ENCODE measurements around the gene MTERF4. TPM values are rescaled to one million over a fixed set of nuclear protein-coding genes. Genes with fewer than 3 reads are reported as not detected.

Gene MTERF4
- polyA plus RNA-seq, 1 experiment = 32.0 TPM

DNA sequence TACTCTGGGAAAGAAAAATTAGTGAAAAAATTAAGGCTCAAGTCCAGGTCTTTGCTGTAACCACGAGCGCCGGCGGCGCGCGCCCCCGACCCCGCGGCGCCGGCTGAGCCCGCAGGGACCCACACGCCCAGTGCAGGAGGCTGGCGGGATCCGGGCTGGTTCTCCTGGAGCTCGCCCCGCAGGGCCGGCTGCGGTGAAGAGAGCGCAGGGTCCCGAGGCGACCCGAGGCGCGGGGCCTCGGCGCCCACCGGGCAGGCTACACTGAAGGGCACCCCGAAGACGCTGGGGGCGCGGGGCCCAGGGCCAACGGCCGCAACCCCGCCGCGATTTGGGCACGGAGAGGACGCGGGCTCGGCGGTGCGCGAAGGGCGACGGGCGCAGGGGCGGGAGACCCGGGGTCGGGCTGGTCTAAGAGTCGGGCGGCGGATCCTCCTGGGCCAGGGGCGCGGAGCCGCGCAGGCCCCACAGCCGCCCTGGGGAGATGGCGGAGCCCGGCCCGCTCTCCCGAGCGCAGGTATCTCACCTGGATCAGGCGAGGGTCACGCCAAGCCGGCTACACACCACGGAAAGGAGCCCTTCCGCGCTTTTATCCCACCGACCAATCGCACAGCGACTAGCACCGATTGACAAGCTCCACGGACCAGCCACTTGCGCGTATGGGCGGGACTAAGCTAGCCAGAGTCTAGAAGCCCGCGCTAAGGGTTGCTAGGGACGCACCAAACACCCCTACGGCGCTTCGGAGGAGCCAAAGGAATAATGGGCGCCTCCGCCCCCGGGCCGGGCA lies 47.0 kb upstream of the MTERF4 start, which contains the start of gene PASK:
Gene PASK (minus strand): TSS at position 582 of the 784 bp plus-strand sequence. CDS start 6,440 bp downstream, outside the sequence.
- ChIA-PET POLR2A (interaction anchor here (0.7 kb wide), 1 partner anchor 228 kb away, joined by 3 read pairs; no protein-coding TSS in a partner anchor), CTCF (interaction anchor here (0.7 to 1.4 kb wide), 2 partner anchors 235 to 309 kb away, joined by 3 to 4 read pairs; no protein-coding TSS in a partner anchor)
- DNase-seq (ENCODE audit: low read depth) = peak; percentile 51
- H3K27me3 ChIP-seq (ENCODE audit: control insufficient read depth, insufficient read depth, low read length) = no peaks in the 10 kb centered on the region
- H3K4me3 ChIP-seq (ENCODE audit: low read depth, low read length) = peak within 1 kb of the TSS; percentile 66
- TF ChIP-seq, protein P1, sequence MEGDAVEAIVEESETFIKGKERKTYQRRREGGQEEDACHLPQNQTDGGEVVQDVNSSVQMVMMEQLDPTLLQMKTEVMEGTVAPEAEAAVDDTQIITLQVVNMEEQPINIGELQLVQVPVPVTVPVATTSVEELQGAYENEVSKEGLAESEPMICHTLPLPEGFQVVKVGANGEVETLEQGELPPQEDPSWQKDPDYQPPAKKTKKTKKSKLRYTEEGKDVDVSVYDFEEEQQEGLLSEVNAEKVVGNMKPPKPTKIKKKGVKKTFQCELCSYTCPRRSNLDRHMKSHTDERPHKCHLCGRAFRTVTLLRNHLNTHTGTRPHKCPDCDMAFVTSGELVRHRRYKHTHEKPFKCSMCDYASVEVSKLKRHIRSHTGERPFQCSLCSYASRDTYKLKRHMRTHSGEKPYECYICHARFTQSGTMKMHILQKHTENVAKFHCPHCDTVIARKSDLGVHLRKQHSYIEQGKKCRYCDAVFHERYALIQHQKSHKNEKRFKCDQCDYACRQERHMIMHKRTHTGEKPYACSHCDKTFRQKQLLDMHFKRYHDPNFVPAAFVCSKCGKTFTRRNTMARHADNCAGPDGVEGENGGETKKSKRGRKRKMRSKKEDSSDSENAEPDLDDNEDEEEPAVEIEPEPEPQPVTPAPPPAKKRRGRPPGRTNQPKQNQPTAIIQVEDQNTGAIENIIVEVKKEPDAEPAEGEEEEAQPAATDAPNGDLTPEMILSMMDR (IDR thresholded peaks at IDR 0.05; ENCODE audit: insufficient read depth, low read depth, low read length) = no peak
- no peaks in the 10 kb centered on the region; the same call in 1 of the 2 replicates for H3K36me3 ChIP-seq (ENCODE audit: control insufficient read depth, insufficient read depth, low read length)

DNA sequence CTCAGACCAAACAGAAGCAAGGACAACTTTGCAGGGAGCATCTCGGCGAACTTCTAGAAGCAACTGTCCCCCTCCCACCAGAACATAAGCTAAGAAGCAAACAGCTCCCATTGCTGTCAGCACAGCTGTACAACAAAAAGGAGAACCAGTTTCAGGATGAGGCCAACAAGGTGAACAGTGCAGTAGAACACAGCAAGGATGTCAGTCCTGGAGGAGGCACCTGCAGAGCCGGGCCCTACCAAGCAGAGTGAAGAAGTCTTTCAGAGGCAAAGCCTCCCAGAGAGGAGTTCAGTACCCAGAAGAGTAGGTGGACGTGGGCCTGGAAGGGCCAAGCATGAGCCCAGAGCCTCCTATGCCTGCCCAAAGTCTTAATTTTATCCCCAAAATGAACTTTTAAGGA lies 46.2 kb upstream of the MTERF4 start:
- Histone ChIP-seq H3K27me3 (ENCODE audit: control insufficient read depth, insufficient read depth, low read length) (no peaks in the 10 kb centered on the region), H3K4me3 (ENCODE audit: low read depth, low read length) (no peak overlapping the region), H3K36me3 (ENCODE audit: control insufficient read depth, insufficient read depth, low read length) (no peaks in the 10 kb centered on the region)
- no peak for DNase-seq (ENCODE audit: low read depth)
- ChIA-PET POLR2A (no interaction called here), CTCF (interaction anchor here (1.0 kb wide), 1 partner anchor 111 kb away, joined by 3 read pairs; no protein-coding TSS in a partner anchor)
- TF ChIP-seq, protein P1 (IDR thresholded peaks at IDR 0.05; ENCODE audit: insufficient read depth, low read depth, low read length) = no peak

DNA sequence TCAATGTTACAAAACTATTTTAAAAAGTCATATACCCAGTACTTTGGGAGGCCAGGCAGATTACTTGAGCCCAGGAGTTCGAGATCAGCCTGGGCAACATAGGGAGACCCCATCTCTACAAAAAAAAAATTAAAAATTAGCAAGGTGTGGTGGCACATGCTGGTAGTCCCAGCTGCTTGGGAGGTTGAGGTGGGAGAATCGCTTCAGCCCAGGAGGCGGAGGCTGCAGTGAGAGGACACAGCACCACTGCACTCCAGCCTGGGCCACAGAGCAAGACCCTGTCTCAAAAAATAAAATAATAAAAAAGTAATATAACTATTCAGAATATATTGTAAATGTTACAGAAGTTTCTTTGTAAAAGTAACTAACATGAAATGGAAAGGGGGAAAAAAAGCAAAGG lies 45.2 kb upstream of the MTERF4 start:
- POLR2A ChIA-PET = no interaction called here
- Histone ChIP-seq H3K27me3 (ENCODE audit: control insufficient read depth, insufficient read depth, low read length) (no peaks in the 10 kb centered on the region), H3K36me3 (ENCODE audit: control insufficient read depth, insufficient read depth, low read length) (no peaks in the 10 kb centered on the region), H3K4me3 (ENCODE audit: low read depth, low read length) (no peak overlapping the region)
- DNase-seq (ENCODE audit: low read depth) = no peak
- CTCF ChIA-PET = no interaction called here
- TF ChIP-seq, protein P1 (IDR thresholded peaks at IDR 0.05; ENCODE audit: insufficient read depth, low read depth, low read length) = no peak

DNA sequence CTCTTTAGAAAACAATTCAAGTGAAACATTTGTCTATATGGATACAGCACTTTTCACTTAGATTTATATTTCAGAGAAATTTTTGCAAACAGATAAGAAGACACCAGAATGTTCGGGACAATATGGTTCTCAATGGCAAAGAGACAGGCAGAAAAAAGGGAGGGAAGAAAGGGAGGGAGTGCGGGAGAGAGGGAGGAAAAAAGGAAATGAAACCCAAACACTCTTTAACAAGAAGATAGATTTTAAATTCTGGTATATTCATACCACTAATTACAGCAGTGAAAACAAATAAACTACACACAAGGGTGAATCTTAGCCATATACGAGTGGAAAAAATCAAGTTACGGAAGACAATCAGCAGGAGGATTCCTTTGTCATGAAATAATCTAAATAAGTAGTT lies 44.2 kb upstream of the MTERF4 start:
- ChIA-PET CTCF (no interaction called here), POLR2A (no interaction called here)
- TF ChIP-seq, protein P1 (IDR thresholded peaks at IDR 0.05; ENCODE audit: insufficient read depth, low read depth, low read length) = no peak

DNA sequence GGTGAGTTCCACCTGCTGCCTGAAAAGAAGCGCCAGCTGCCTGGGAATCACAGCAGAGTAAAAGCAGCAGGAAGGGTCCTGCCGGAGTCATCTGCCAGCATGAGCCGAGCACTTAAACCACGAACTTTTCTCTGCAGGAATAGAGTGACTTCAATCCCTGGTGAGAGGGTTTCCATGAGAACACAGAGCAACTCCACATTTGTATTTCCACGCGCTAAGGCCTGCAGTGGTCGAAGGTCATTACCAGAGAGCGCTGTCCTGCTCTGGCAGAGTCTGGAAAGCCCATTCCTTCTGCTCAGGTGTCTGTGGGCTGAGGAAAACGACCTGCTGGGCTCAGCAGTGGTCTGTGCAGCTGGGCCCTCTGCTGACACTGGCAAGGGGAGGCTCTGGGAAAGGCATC lies 40.5 kb upstream of the MTERF4 start:
- no peaks in the 10 kb centered on the region for H3K27me3 ChIP-seq (ENCODE audit: control insufficient read depth, insufficient read depth, low read length)
- ChIA-PET CTCF (no interaction called here), POLR2A (no interaction called here)

More for the DNA sequence above, 44.2 kb upstream of the MTERF4 start:
- H3K27me3 ChIP-seq (ENCODE audit: control insufficient read depth, insufficient read depth, low read length) = no peaks in the 10 kb centered on the region
- no peak overlapping the region for H3K4me3 ChIP-seq (ENCODE audit: low read depth, low read length)
- H3K36me3 ChIP-seq (ENCODE audit: control insufficient read depth, insufficient read depth, low read length) = no peaks in the 10 kb centered on the region
- DNase-seq (ENCODE audit: low read depth) = no peak

More for the DNA sequence above, 40.5 kb upstream of the MTERF4 start:
- no peak overlapping the region for H3K4me3 ChIP-seq (ENCODE audit: low read depth, low read length)
- no peaks in the 10 kb centered on the region for H3K36me3 ChIP-seq (ENCODE audit: control insufficient read depth, insufficient read depth, low read length)
- TF ChIP-seq, protein P1 (IDR thresholded peaks at IDR 0.05; ENCODE audit: insufficient read depth, low read depth, low read length) = no peak
- no peak for DNase-seq (ENCODE audit: low read depth)
